SW480 (cell line): ENCODE measurements around the gene HOATZ.

ENCODE experiments used
- DNase-seq: peaks from one replicate; pipeline ENCODE4 v3.0.0-alpha.2; 2016; ENCODE audit warnings: low spot score

The HOATZ gene

GRCh38 chr11:111581341-111581740 lies 66.8 kb downstream of the HOATZ start:
- no peak for DNase-seq

DNA sequence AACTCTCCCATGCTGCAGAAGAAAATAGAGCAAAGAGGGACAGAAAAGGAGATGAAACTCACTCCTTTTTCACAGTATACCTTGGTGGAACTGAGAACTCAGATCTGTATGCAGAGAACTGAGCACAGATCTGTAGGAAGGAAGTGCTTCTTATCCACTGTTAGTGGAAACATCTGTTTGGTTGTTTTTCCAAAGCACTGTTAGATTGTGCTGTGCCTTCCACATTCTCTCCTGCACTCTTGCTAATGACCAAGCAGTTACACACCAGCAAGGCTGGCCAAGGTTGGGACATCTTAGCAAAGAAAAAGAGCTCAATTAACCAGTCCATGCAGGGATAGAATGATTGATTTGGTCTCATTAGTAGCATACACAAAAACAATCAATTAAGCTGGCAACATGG lies 67.6 kb downstream of the HOATZ start:
- no peak for DNase-seq

DNA sequence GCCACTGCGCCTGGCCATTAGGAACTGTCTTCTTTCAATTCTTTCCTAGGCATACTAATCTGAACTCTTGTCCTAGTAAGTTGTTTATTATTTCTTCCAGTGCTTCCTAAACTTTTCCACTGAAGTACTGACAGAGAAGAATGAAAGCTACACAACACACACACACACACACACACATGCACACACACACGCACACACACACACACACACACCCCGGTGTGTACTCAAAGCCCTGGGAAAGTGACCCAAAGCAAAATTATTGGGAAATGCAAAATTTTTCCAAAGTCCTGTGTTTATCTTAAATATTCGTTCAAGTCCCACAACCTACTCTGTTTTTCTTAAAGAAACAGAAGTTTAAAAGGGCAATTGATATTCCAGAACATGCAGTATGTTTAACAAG lies 68.3 kb downstream of the HOATZ start:
- DNase-seq = no peak

DNA sequence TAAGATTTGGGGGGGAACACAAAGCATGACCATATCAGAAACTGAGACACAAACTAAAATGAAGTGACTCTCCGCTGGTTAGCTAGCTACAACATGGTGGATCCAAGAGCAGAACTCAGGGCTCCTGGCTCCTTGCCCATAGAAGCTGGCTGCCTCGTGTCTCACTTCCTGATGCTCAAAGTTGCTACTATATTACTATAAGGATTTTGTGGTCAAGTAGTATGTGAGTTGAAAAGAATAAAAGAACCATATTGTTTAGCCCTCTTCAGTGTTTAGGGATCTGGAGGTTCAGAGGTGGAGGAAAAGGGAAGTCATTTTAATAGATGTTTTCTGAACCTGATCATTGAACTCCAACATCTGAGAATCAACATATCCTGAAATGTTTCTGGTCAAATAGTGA lies 70.8 kb downstream of the HOATZ start:
- peak; percentile 24 for DNase-seq

- peak; percentile 67 for DNase-seq
Measured at GRCh38 chr11:111586388-111586831, 71.8 kb downstream of the HOATZ start.
